Gastrocnemius medialis (tissue), 4 donors: ENCODE measurements around the gene EZR.

Experiments used
- POLR2A ChIP-seq, 2 donors: fragments of 450-650 bp; IDR thresholded peaks; one replicate each; pipeline ENCODE4 v1.6.1; 2017; ENCODE audit warnings: antibody characterized with exemption in 2 of 2, mild to moderate bottlenecking in 2 of 2, moderate library complexity in 2 of 2
- TF ChIP-seq, protein P1 (sequence below), 5 experiments: fragments of 450-650 bp in 3 of 5; fragments of 200-600 bp in 2 of 5; sonication (generic) in 2 of 5; IDR thresholded peaks in 4 of 5; conservative IDR thresholded peaks in 1 of 5; 1 replicate in 4 of 5; 2 replicates in 1 of 5; pipeline ENCODE4 v1.5.1; 2016 to 2019; ENCODE audit warnings: antibody characterized with exemption in 5 of 5, mild to moderate bottlenecking in 3 of 5, moderate library complexity in 3 of 5

DNA sequence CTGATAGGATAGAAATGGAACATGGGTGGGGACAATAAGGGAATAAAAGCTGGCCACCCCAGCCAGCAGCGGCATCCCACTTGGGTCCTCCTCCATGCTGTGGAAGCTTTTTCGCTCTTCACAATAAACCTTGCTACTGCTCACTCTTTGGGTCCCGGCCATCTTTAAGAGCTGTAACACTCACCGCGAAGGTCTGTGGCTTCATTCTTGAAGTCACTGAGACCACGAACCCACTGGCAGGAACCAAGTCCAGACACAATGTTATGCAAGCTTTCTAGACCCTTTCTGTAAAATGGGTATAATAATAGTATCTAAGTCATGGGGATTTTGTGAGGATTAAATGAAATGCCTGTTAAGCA, 48.9 kb upstream of the EZR start:
- TF ChIP-seq, protein P1, sequence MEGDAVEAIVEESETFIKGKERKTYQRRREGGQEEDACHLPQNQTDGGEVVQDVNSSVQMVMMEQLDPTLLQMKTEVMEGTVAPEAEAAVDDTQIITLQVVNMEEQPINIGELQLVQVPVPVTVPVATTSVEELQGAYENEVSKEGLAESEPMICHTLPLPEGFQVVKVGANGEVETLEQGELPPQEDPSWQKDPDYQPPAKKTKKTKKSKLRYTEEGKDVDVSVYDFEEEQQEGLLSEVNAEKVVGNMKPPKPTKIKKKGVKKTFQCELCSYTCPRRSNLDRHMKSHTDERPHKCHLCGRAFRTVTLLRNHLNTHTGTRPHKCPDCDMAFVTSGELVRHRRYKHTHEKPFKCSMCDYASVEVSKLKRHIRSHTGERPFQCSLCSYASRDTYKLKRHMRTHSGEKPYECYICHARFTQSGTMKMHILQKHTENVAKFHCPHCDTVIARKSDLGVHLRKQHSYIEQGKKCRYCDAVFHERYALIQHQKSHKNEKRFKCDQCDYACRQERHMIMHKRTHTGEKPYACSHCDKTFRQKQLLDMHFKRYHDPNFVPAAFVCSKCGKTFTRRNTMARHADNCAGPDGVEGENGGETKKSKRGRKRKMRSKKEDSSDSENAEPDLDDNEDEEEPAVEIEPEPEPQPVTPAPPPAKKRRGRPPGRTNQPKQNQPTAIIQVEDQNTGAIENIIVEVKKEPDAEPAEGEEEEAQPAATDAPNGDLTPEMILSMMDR (IDR thresholded peaks at IDR 0.05 in 4 of 5, conservative IDR thresholded peaks at IDR 0.05 in 1 of 5) = no peak
- no peak for TF ChIP-seq POLR2A (IDR thresholded peaks at IDR 0.05)
